ENCODE results near the gene RSPRY1.
"Not testable (repeated sequence)": the region's sequence is repeated elsewhere in the genome, so short reads cannot be mapped to it uniquely, and the experiment has no call there.

The RSPRY1 gene

GRCh38 chr16:57185446-57185944 lies 634 bp upstream of the RSPRY1 start:
- H3K27me3 ChIP-seq (replicated peaks; ENCODE audit: insufficient read depth, low read length) = no peaks in the 10 kb centered on the region
- peaks cover 7% of the 10 kb centered on the region for H3K4me1 ChIP-seq (ENCODE audit: low read length)
- H3K4me2 ChIP-seq (ENCODE audit: low read depth, low read length) = peak overlapping the region; percentile 78
- no peaks in the 10 kb centered on the region for H4K20me1 ChIP-seq (ENCODE audit: insufficient read depth, low read length)
- H3K79me2 ChIP-seq (ENCODE audit: low read length) = peaks cover 95% of the 10 kb centered on the region
- no peaks in the 10 kb centered on the region for H3K9me3 ChIP-seq (replicated peaks; ENCODE audit: insufficient read depth, low read length)
- DNase-seq = no peak
- H3F3A ChIP-seq (ENCODE audit: insufficient read depth, low read length) = peaks cover 11% of the 10 kb centered on the region
- H3K27ac ChIP-seq (ENCODE audit: low read length) = peak overlapping the region; percentile 67; the same call in 1 of the 2 replicates
- peak overlapping the region; percentile 89 for H3K9ac ChIP-seq (ENCODE audit: low read length)
- H3K9me2 ChIP-seq (replicated peaks; ENCODE audit: insufficient read depth, low read length) = no peaks in the 10 kb centered on the region
- H3K4me3 ChIP-seq (ENCODE audit: low read length) = peak overlapping the region; percentile 90
- H3K36me3 ChIP-seq (replicated peaks; ENCODE audit: insufficient read depth, low read length) = no peaks in the 10 kb centered on the region
- TF ChIP-seq EZH2 (optimal IDR thresholded peaks at IDR 0.05; ENCODE audit: low read depth, low read length) (no peak), CTCF (IDR thresholded peaks at IDR 0.05; ENCODE audit: low read length) (no peak), EZH2phosphoT487 (IDR thresholded peaks at IDR 0.05; ENCODE audit: low read length) (no peak)
- H2AFZ ChIP-seq (ENCODE audit: low read length) = peak overlapping the region; percentile 75

- Histone ChIP-seq H3K4me2 (ENCODE audit: low read depth, low read length) (peak overlapping the region; percentile 95), H3K9ac (ENCODE audit: low read length) (peak overlapping the region; percentile 75), H3K36me3 (replicated peaks; ENCODE audit: insufficient read depth, low read length) (no peaks in the 10 kb centered on the region), H3K27ac (ENCODE audit: low read length) (peak overlapping the region; percentile 44; the same call in 1 of the 2 replicates), H2AFZ (ENCODE audit: low read length) (peak overlapping the region; percentile 75), H3K4me1 (ENCODE audit: low read length) (peaks cover 12% of the 10 kb centered on the region), H3K9me3 (replicated peaks; ENCODE audit: insufficient read depth, low read length) (no peaks in the 10 kb centered on the region), H3F3A (ENCODE audit: insufficient read depth, low read length) (peaks cover 11% of the 10 kb centered on the region), H3K9me2 (replicated peaks; ENCODE audit: insufficient read depth, low read length) (no peaks in the 10 kb centered on the region), H3K27me3 (replicated peaks; ENCODE audit: insufficient read depth, low read length) (no peaks in the 10 kb centered on the region), H4K20me1 (ENCODE audit: insufficient read depth, low read length) (no peaks in the 10 kb centered on the region), H3K79me2 (ENCODE audit: low read length) (peaks cover 95% of the 10 kb centered on the region), H3K4me3 (ENCODE audit: low read length) (peak overlapping the region; percentile 97)
- TF ChIP-seq EZH2phosphoT487 (IDR thresholded peaks at IDR 0.05; ENCODE audit: low read length) (no peak), CTCF (IDR thresholded peaks at IDR 0.05; ENCODE audit: low read length) (no peak; the same call in 1 of the 2 replicates), EZH2 (optimal IDR thresholded peaks at IDR 0.05; ENCODE audit: low read depth, low read length) (no peak)
- DNase-seq = peak; percentile 31
Measured at GRCh38 chr16:57186872-57187854, 1.0 kb downstream of the RSPRY1 start.

GRCh38 chr16:57187902-57188710 lies 2.0 kb downstream of the RSPRY1 start:
- H3K27me3 ChIP-seq (replicated peaks; ENCODE audit: insufficient read depth, low read length); H3K9me3 ChIP-seq (replicated peaks; ENCODE audit: insufficient read depth, low read length); DNase-seq; H2AFZ ChIP-seq (ENCODE audit: low read length); H4K20me1 ChIP-seq (ENCODE audit: insufficient read depth, low read length); H3K36me3 ChIP-seq (replicated peaks; ENCODE audit: insufficient read depth, low read length); H3K9me2 ChIP-seq (replicated peaks; ENCODE audit: insufficient read depth, low read length): not testable (repeated sequence)
- Histone ChIP-seq H3F3A (ENCODE audit: insufficient read depth, low read length) (peaks cover 16% of the 10 kb centered on the region), H3K4me1 (ENCODE audit: low read length) (peaks cover 21% of the 10 kb centered on the region), H3K27ac (ENCODE audit: low read length) (peak overlapping the region; percentile 44; the same call in 1 of the 2 replicates), H3K4me2 (ENCODE audit: low read depth, low read length) (peak overlapping the region; percentile 95), H3K79me2 (ENCODE audit: low read length) (peaks cover 92% of the 10 kb centered on the region), H3K4me3 (ENCODE audit: low read length) (peak overlapping the region; percentile 97), H3K9ac (ENCODE audit: low read length) (peak overlapping the region; percentile 75; the same call in 1 of the 2 replicates)

Measured in MM.1S (cell line).